H9 (cell line): ENCODE data around the gene SLC17A1. TPM values are rescaled to one million over a fixed set of nuclear protein-coding genes. Genes with fewer than 3 reads are reported as not detected.
A peak's percentile ranks its signal among the peaks of the same experiment; 100 is the strongest.

Source experiments
- DNase-seq: peaks from one replicate; pipeline ENCODE4 v3.0.0-alpha.2; 2017
- H2AFZ ChIP-seq: one replicate; pipeline ENCODE4 v1.6.1; 2013; ENCODE audit warnings: mild to moderate bottlenecking, low read length, control low read depth, moderate library complexity
- H2AK5ac ChIP-seq: 2 replicates; pipeline ENCODE4 v1.6.1; 2013; ENCODE audit warnings: low read length, control low read depth, mixed read lengths; ENCODE audit not compliant: insufficient read length
- H2BK120ac ChIP-seq: one replicate; pipeline ENCODE4 v1.6.1; 2013; ENCODE audit warnings: low read depth, mild to moderate bottlenecking, low read length, control low read depth, inconsistent platforms; ENCODE audit not compliant: poor library complexity, severe bottlenecking
- H2BK12ac ChIP-seq: 2 replicates; pipeline ENCODE4 v1.6.1; 2013; ENCODE audit warnings: low read length, control low read depth, mixed read lengths, low read depth; ENCODE audit not compliant: insufficient read length
- H2BK15ac ChIP-seq: 2 replicates; pipeline ENCODE4 v1.6.1; 2013; ENCODE audit warnings: low read depth, low read length, control low read depth
- H2BK20ac ChIP-seq: one replicate; pipeline ENCODE4 v1.6.1; 2013; ENCODE audit warnings: low read depth, mild to moderate bottlenecking, low read length, control low read depth, inconsistent platforms; ENCODE audit not compliant: poor library complexity, severe bottlenecking
- H2BK5ac ChIP-seq: 2 replicates; pipeline ENCODE4 v1.6.1; 2013; ENCODE audit warnings: low read length, control low read depth, mixed read lengths; ENCODE audit not compliant: insufficient read length
- H3K14ac ChIP-seq: 2 replicates; pipeline ENCODE4 v1.6.1; 2013; ENCODE audit warnings: low read length, control low read depth; ENCODE audit not compliant: insufficient read depth
- H3K18ac ChIP-seq: 2 replicates; pipeline ENCODE4 v1.6.1; 2013; ENCODE audit warnings: low read depth, mild to moderate bottlenecking, mixed read lengths, low read length, control low read depth; ENCODE audit not compliant: insufficient read length
- H3K23ac ChIP-seq: 2 replicates; pipeline ENCODE4 v1.6.1; 2013; ENCODE audit warnings: low read length, control low read depth, mixed read lengths, low read depth; ENCODE audit not compliant: insufficient read length
- H3K23me2 ChIP-seq: 2 replicates; pipeline ENCODE4 v1.6.1; 2013; ENCODE audit warnings: low read depth, mild to moderate bottlenecking, mixed read lengths, low read length, control low read depth; ENCODE audit not compliant: insufficient read length, poor library complexity, severe bottlenecking
- H3K27ac ChIP-seq: 2 replicates; pipeline ENCODE4 v1.5.1; 2013; ENCODE audit warnings: low read length, control low read depth, mixed read lengths, low read depth; ENCODE audit not compliant: insufficient read length
- H3K27me3 ChIP-seq: 2 replicates; pipeline ENCODE4 v1.6.1; 2013; ENCODE audit warnings: low read length, control low read depth, inconsistent platforms; ENCODE audit not compliant: insufficient read depth
- H3K4ac ChIP-seq: 2 replicates; pipeline ENCODE4 v1.6.1; 2013; ENCODE audit warnings: low read depth, mild to moderate bottlenecking, control low read depth, inconsistent platforms, low read length, moderate library complexity
- H3K4me1 ChIP-seq: 2 replicates; pipeline ENCODE4 v1.6.1; 2013; ENCODE audit warnings: low read length, control low read depth, inconsistent platforms; ENCODE audit not compliant: insufficient read depth
- H3K4me2 ChIP-seq: 2 replicates; pipeline ENCODE4 v1.6.1; 2013; ENCODE audit warnings: low read length, control low read depth, mixed read lengths; ENCODE audit not compliant: insufficient read length, insufficient read depth
- H3K56ac ChIP-seq: 2 replicates; pipeline ENCODE4 v1.6.1; 2013; ENCODE audit warnings: low read depth, mild to moderate bottlenecking, mixed read lengths, low read length, control low read depth; ENCODE audit not compliant: insufficient read length
- H3K79me1 ChIP-seq: 2 replicates; pipeline ENCODE4 v1.6.1; 2013; ENCODE audit warnings: low read depth, mild to moderate bottlenecking, moderate library complexity, low read length, control low read depth, inconsistent platforms; ENCODE audit not compliant: insufficient read depth, poor library complexity, severe bottlenecking
- H3K79me2 ChIP-seq: 2 replicates; pipeline ENCODE4 v1.6.1; 2013; ENCODE audit warnings: low read length, control low read depth, inconsistent platforms; ENCODE audit not compliant: insufficient read depth
- H3K9ac ChIP-seq: 2 replicates; pipeline ENCODE4 v1.6.1; 2013; ENCODE audit warnings: low read length, control low read depth, mixed read lengths; ENCODE audit not compliant: insufficient read length; ENCODE audit errors: extremely low read depth
- H3K9me3 ChIP-seq: one replicate; pipeline ENCODE4 v1.6.1; 2013; ENCODE audit warnings: low read depth, low read length, inconsistent platforms; ENCODE audit not compliant: control insufficient read depth
- H3T11ph ChIP-seq: one replicate; pipeline ENCODE4 v1.6.1; 2013; ENCODE audit warnings: mild to moderate bottlenecking, low read length, control low read depth, inconsistent platforms
- H4K20me1 ChIP-seq: one replicate; pipeline ENCODE4 v1.6.1; 2013; ENCODE audit not compliant: control insufficient read depth, insufficient read length, insufficient read depth
- H4K5ac ChIP-seq: 2 replicates; pipeline ENCODE4 v1.6.1; 2013; ENCODE audit warnings: low read depth, mild to moderate bottlenecking, mixed read lengths, low read length, control low read depth; ENCODE audit not compliant: insufficient read length
- H4K8ac ChIP-seq: replicated peaks from 2 replicates; pipeline ENCODE4 v1.6.1; 2013; ENCODE audit warnings: low read length, control low read depth, mixed read lengths, low read depth; ENCODE audit not compliant: insufficient read length
- H4K91ac ChIP-seq: 2 replicates; pipeline ENCODE4 v1.6.1; 2013; ENCODE audit warnings: low read depth, mild to moderate bottlenecking, moderate library complexity, mixed read lengths, low read length, control low read depth; ENCODE audit not compliant: insufficient read length
- H3K27ac Mint-ChIP-seq, 3 experiments: 2 replicates in 2 of 3; 3 replicates in 1 of 3; pipeline ENCODE4 v1.8.0; 2020 to 2021; ENCODE audit warnings: mixed read lengths in 3 of 3, mild to moderate bottlenecking in 1 of 3, moderate library complexity in 1 of 3
- H3K27me3 Mint-ChIP-seq: 2 replicates; pipeline ENCODE4 v1.8.0; 2021; ENCODE audit warnings: low read depth, mild to moderate bottlenecking, moderate library complexity, mixed read lengths
- H3K36me3 Mint-ChIP-seq, 3 experiments: 2 replicates in 2 of 3; 3 replicates in 1 of 3; pipeline ENCODE4 v1.8.0; 2020 to 2021; ENCODE audit warnings: low read depth in 3 of 3, mixed read lengths in 3 of 3; ENCODE audit not compliant: insufficient read depth in 1 of 3
- H3K4me1 Mint-ChIP-seq, 2 experiments: 2 replicates each; pipeline ENCODE4 v1.8.0; 2020; ENCODE audit warnings: mixed read lengths in 2 of 2
- H3K4me3 Mint-ChIP-seq, 2 experiments: 2 replicates in 1 of 2; 3 replicates in 1 of 2; pipeline ENCODE4 v1.8.0; 2020 to 2021; ENCODE audit warnings: mild to moderate bottlenecking in 2 of 2, mixed read lengths in 2 of 2, moderate library complexity in 1 of 2
- H3K9me3 Mint-ChIP-seq, 2 experiments: 2 replicates in 1 of 2; 3 replicates in 1 of 2; pipeline ENCODE4 v1.8.0; 2020; ENCODE audit warnings: mild to moderate bottlenecking in 2 of 2, mixed read lengths in 2 of 2, moderate library complexity in 1 of 2
- CTCF ChIP-seq: fragments of 200-600 bp; sonication (generic); conservative IDR thresholded peaks from 3 replicates; pipeline ENCODE4 v1.8.0; 2021; ENCODE audit warnings: antibody characterized with exemption, mild to moderate bottlenecking
- WGBS: extraction: QIAGEN DNeasy Blood & Tissue Kit; methylation state at CpG from one replicate; pipeline ENCODE4 v1.1.7; 2013; ENCODE audit warnings: missing lambda C conversion rate, low lambda C conversion rate, mixed read lengths; ENCODE audit not compliant: insufficient read length; ENCODE audit errors: extremely low coverage; 5-methylcytosine and 5-hydroxymethylcytosine counted together
- total RNA-seq: library from RNA; stranded (reverse); gene quantifications from 2 replicates; pipeline ENCODE4 v1.2.1, GENCODE V29; 2021

Gene SLC17A1
- total RNA-seq, 1 experiment from 2014 or later, result not detected

- no peak overlapping the region for H3K4me2 ChIP-seq
- no peak overlapping the region for H4K8ac ChIP-seq
- no peak overlapping the region for H3K27ac ChIP-seq
- H2BK20ac ChIP-seq, result no peak overlapping the region
- no peak overlapping the region for H2BK12ac ChIP-seq
- H3K23me2 ChIP-seq, result no peaks in the 10 kb centered on the region
- no peak overlapping the region for H2AK5ac ChIP-seq
- DNase-seq, result no peak
- Mint-ChIP-seq H3K36me3 (no peaks in the 10 kb centered on the region), H3K4me3 (no peak overlapping the region), H3K9me3 (peaks cover 0 to 2% of the 10 kb centered on the region in 2 experiments; a peak in 2 of 5 replicates), H3K4me1 (peaks cover 9% of the 10 kb centered on the region in 2 experiments), H3K27me3 (peaks cover 1% of the 10 kb centered on the region), H3K27ac (peak overlapping the region in 1 of 3 experiments; percentile 1; a peak in 1 of 7 replicates)
- no CpG with 5 or more reads among the region's 2 CpGs for WGBS
- H3K9ac ChIP-seq, result no peak overlapping the region
- no peak overlapping the region for H2AFZ ChIP-seq
- H3K14ac ChIP-seq, result no peak overlapping the region
- no peak overlapping the region for H3T11ph ChIP-seq
- H2BK15ac ChIP-seq, result no peak overlapping the region
- H2BK120ac ChIP-seq, result no peak overlapping the region
- H4K20me1 ChIP-seq, result no peaks in the 10 kb centered on the region
- H3K4ac ChIP-seq, result no peak overlapping the region
- H4K5ac ChIP-seq, result no peak overlapping the region
- H3K56ac ChIP-seq, result no peak overlapping the region
- no peak overlapping the region for H4K91ac ChIP-seq
- no peaks in the 10 kb centered on the region for H3K27me3 ChIP-seq
- TF ChIP-seq CTCF, result no peak
- no peaks in the 10 kb centered on the region for H3K79me2 ChIP-seq
- H3K18ac ChIP-seq, result no peak overlapping the region
- H3K79me1 ChIP-seq, result no peaks in the 10 kb centered on the region
- H3K4me1 ChIP-seq, result peaks cover 5% of the 10 kb centered on the region; the same call in 1 of the 2 replicates
- H3K9me3 ChIP-seq, result no peaks in the 10 kb centered on the region
- H3K23ac ChIP-seq, result no peak overlapping the region
- no peak overlapping the region for H2BK5ac ChIP-seq
Observed at GRCh38 chr6:25851961-25852360, 20.1 kb upstream of the SLC17A1 start.
